NCI-H1105 (cell line): ENCODE measurements around the gene ITPKB.

Experiments
- DNase-seq: peaks from one replicate; lab custom pipeline; 2025; lab: John Stamatoyannopoulos, UW

Gene ITPKB

DNA sequence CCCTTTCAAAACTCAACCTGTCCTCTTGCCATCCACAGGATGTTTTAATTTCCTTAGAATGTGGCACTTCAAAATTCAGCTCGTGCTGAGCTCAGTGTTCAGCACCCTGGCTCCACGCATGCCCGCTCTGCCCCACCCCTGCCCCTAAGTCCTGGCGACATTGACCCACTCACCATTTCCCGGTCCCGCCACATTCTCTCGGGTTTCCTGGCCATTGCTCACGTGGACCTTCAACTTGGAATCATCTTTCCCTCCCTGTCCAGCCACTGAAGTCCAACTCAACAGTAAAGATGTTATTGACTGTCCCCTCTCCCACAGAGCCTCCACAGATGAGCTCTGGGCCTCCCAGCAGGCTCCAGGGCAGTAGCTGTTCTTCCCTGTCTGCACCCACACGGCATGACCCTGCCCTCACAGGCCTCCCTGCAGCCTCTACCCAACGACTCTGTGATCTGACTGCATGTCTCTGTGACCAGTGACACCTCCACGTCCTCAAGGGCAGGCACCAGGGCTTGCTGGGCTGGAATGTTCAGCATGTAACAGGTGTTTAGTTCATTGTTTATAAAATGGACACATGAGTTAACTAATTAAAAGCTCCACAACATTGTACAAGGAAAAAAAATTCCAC is 53.8 kb downstream of the ITPKB start:
- no peak for DNase-seq

DNA sequence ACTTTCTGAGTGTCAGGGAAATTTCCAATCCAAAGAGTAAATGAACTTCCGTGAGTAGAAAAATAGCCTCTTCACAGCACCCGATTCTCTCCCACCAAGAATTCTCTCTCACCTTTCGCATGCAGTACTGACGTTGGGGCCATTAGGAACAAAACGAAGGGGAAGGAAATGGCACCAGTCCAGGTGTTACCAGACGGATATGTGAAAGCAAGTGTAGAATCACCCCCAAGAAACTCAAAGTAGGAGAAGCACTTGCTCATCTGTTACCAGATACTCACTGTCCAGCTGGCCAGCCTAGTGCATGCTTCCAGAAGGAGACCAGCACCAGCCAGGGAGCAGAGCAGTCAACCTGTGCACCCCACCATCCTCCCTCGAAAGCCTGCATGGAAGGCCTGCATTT is 55.1 kb downstream of the ITPKB start:
- no peak for DNase-seq

GRCh38 chr1:226682871-226683814 is 55.9 kb downstream of the ITPKB start:
- no peak for DNase-seq

DNA sequence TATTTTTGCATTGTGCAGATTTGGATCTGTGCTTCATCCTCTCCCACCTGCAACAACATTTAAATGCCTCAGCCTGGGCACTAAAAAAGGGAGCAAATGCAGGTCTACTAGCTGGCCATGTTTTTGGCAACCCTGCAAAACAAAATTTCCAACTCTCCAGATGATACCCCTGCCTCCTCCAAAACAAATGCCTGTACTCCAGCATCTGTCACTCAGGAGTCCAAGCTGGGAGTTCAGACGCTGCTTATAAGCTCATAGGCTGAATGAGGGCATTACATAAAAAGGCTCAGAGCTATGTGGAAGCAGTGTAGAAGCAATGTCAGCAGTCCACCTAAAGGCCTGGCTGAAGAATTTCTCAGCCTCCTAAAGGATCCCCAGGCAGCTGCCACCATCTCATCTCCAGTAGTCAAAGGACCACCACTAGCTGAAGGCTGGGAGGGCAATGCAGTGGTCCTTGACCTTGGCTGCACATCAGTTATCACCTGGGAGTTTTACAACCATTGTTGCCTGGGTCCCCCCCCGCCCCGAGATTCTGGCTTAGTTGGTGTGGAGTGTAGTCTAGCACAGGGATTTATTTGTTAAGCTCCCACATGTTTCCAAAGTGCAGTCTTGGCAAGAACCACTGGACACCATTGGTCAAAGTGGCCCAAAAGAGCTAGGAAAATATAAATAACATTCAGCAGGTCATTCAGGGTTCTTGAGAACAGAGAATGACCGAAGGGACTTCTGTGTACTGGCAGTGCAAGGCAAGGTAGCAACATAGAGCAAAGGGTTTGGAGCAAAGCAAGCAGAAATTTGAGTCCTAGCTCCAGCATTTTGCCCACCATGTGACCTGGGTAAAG is 57.2 kb downstream of the ITPKB start:
- no peak for DNase-seq

DNA sequence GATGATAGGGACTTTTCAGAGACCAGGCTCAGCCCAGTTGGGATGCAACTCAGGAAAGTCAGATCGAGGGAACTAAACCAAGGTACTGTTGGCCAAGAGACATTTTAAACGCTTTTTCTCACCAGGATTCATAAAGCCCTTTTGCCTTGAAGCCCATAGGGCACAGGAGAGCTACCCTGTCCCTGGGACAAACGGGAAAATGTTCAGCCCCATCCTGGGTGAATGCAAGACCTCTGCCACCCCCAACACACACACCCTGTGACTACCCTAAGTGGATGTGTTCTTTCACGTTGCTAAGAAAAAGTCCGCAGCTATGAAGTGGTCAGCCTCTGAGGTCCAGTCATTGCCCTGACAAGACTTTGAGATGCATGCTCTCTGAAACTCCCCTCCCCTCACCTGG is 58.4 kb downstream of the ITPKB start:
- DNase-seq: no peak

DNA sequence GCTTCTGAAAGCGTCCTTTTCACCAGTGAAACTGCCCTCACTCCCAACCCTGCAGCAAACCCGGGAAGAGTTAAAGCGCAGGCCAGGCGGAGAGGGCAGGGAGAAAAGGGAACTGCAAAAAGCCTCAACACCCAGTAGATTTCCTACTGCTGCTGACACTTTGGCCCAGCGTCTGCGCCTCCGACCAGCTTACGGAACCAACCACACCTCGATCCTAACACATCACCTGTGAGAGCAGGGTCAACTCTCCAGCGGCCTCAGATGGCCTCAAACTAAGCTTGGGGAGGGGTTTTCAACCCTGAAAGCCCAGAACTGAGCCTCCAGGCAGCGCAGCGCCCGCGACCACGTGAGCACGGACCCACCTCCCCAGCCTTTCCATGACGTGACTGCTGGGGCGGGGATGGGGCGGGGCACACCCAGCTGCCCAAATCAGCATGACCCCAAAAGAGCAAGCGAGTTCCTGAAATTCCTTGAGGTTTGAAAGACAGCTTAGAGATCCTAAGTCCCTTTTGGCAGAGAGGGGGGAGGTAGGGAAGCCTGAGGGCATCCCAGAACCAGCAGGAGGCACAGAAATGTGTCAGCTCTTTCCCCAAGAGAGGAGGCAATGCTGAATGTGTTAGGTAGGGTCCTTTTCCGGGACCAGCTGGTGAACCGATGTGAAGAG is 59.1 kb downstream of the ITPKB start:
- DNase-seq: no peak

GRCh38 chr1:226679262-226679661 is 59.8 kb downstream of the ITPKB start:
- DNase-seq: no peak

DNA sequence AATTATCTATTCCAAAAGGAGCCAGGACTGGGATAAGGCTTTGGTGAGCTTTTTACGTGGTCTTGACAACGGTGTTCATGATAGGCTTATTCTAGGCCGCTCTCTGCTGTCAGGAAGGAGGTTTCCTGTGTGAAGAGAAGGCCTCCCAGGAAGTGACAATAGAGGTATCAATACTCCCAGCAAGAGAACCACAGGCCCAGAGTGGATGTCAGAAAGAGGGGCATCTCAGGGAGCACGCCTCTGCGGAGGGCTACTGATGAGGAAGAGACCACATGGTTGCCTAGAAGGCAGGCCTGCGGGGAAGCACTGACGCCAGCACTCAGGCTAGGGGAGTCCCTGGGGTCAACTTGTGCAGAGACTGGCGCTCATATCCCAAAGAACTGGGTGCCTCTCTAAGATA is 60.4 kb downstream of the ITPKB start:
- DNase-seq: no peak

DNA sequence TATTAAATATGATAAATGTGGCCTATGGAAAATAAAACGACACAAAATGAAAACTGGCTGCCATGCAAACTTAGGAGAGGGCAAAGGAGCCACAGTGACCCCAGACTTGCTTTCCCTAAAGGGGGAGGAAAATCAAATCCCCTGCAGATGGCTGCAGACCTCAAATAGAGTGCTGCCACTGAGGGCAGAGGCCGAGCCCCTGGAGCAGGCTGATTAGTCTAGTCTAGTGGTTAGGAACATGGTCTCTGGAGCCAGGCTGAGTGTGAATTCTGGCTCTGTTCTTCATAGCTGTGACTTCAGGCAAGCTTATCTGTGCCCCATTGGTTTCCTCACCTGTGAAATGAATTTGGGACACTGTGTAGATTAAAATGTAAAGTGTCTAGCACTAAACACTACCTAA is 60.8 kb downstream of the ITPKB start:
- DNase-seq: no peak

GRCh38 chr1:226677027-226678020 is 61.8 kb downstream of the ITPKB start:
- no peak for DNase-seq

- no peak for DNase-seq
These were observed 62.7 kb downstream of the ITPKB start for GRCh38 chr1:226676381-226676780.

GRCh38 chr1:226675715-226676357 is 63.2 kb downstream of the ITPKB start:
- DNase-seq: no peak

DNA sequence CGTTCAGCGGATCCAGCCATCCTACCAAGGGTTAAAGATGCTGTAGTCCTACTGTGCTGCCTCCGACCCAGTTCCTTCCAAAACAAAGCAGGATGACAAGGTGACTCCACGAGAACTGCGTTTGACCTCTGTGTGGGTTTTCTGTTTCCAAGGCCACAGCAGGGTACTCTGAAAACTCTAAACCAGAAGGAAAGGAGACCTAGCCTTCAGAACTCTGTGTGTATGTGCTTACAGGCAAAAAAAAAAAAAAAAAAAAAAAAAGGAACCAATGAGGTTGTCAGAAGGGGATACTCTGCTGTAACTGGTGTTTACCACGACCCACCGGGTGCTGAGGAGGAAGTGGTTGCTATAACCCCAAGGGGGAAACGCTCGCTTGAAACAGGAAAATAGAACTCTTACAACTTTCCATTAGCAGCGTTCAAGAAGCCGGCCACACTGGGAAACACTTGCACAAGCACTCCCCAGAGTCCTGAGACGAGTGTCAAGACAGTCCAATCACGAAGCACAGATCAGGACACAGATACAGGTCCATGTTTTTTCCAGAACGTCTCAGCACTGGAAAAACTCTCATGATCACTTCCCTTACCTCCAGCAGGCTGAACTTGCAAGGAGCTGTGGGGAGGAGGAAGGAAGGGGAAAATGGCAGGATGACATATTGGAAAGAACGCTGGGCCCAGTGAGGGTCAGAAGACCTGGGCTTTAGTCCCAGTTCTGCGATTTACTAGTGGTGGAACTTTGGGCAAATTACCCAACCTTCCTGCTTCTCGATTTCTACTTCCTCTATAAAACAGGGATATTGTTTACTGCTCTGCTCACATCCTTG is 64.0 kb downstream of the ITPKB start:
- DNase-seq: no peak

GRCh38 chr1:226672339-226672762 is 66.7 kb downstream of the ITPKB start:
- DNase-seq: no peak

GRCh38 chr1:226671277-226671676 is 67.8 kb downstream of the ITPKB start:
- no peak for DNase-seq

DNA sequence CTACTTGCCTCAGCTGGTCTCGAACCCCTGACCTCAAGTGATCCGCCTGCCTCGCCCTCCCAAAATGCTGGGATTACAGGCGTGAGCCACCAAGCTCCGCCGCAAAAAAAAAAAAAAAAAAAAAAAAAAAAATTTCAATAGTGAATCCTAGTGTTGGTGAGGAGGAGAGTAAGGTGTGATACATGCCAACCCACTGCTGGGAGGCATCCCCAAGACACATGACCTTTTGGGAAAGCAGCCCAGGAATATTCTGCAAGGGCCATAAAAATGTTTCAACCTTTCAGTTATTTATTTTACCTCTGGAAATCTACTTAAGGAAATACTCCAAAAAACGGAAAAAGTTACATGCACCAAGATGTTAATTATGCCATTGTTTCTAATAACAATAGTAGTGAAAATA is 69.0 kb downstream of the ITPKB start:
- no peak for DNase-seq

DNA sequence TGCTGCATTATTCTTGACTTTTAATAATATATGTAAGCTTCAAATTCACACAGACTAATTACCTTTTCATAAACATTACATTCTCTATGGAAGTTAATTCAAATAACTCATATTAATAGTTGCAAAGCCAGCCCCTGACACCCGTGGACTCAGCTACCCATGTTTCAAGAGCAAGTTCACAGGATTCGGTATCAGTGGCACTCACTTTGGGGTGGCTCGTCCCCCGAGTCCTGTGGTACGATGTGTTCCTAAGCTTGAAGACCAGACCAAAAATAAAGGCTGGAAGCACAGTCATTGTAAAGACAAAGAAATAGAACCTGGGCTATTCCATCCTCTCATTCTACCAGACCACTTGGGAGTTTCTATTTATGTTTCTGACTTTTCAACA is 70.9 kb downstream of the ITPKB start:
- no peak for DNase-seq

- no peak for DNase-seq
These were observed 72.4 kb downstream of the ITPKB start for GRCh38 chr1:226666692-226667091.

DNA sequence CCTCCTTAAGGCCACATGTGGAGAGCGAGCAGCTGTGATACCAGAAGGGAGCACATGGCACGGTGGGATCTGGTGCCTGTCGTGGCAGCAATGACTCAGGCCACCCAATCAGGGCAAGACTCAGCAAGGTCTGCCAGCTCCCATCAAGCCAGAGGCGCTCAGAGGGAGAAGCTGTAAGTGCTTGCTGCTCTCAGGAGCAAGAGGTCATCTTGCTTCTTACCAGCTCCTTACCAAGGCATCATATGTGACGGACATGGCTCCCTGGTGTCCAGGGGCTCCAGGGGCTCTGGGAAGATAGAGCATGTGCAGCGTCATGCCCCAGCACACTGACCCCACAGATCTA is 72.9 kb downstream of the ITPKB start:
- DNase-seq: no peak
